ENCODE data around the gene MINDY4.
"Not testable (repeated sequence)": the region's sequence is repeated elsewhere in the genome, so short reads cannot be mapped to it uniquely, and the experiment has no call there.

Gene MINDY4

DNA sequence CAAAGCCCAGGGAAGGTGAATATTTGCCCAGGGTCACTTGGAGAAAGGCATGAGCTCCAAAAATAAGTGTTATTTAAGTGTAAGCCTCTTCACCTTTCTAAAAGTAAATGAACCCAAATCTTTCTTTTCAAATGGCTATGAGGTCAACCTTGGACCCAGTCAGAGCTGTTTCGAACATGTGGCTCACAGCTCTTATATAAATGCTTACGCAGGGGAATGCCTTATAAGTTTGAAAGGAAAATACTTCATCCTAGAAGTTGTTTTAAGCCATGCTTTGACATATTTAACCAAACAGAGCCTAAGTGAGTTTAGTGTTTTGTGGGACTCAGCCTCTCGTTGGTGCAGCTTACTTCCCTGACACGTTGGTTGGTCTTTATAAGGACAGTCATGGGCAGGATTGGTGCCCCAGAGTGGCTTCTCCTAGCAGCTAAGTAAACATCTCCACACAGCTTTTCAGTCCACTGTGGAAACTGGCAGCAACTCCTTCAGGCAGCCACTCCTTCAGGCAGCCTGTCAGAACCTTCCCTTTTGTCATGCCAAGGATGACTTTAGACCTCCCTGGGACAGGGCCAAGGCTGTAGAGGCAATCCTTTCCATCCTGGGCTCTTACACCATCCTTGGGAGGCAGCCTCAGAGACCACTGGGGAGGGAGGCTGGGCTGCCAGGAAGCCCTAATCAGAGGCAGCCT is 43.6 kb downstream of the MINDY4 start:
- H3K27ac Mint-ChIP-seq, result no peak overlapping the region
- peaks cover 5% of the 10 kb centered on the region for H3K4me1 Mint-ChIP-seq
- DNase-seq (ENCODE audit: low spot score in 2 of 2), result no peak
- ATAC-seq (ENCODE audit: low read depth), result no peak
- H3K9me3 Mint-ChIP-seq, result no peaks in the 10 kb centered on the region
- H3K27me3 Mint-ChIP-seq, result no peaks in the 10 kb centered on the region
- no peaks in the 10 kb centered on the region for H3K36me3 Mint-ChIP-seq
- no peak overlapping the region for H3K4me3 Mint-ChIP-seq

DNA sequence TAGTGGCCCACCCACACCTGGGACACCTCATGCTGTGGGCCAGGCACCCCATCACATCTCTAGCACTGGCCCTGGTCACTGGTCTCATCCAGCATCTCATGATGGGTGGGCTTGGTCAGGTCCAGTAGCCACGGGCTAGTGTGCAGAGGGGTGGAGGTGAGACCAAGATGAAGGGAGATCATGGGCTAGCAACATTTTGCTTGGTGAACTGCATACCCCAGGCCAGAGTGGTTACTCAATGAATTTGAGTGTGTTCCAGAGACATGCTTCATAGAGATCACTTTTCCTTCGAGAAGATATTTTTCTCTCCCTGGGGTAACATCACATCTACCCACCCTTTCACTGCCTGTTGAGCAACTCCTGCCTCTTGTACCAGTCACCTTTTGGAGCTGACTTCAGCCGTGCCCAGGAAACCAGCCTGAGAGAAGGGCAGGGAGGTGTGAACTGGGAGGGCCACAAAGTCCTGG is 44.2 kb downstream of the MINDY4 start:
- Mint-ChIP-seq H3K4me1 (peaks cover 5% of the 10 kb centered on the region), H3K36me3 (no peaks in the 10 kb centered on the region), H3K27ac (no peak overlapping the region), H3K9me3 (no peaks in the 10 kb centered on the region), H3K27me3 (no peaks in the 10 kb centered on the region), H3K4me3 (no peak overlapping the region)
- no peak for ATAC-seq (ENCODE audit: low read depth)
- no peak for DNase-seq (ENCODE audit: low spot score in 2 of 2)

GRCh38 chr7:30815951-30816644 is 44.9 kb downstream of the MINDY4 start:
- Mint-ChIP-seq H3K4me1 (peaks cover 5% of the 10 kb centered on the region), H3K4me3 (no peak overlapping the region), H3K9me3 (no peaks in the 10 kb centered on the region), H3K27me3 (no peaks in the 10 kb centered on the region), H3K36me3 (no peaks in the 10 kb centered on the region), H3K27ac (no peak overlapping the region)
- ATAC-seq (ENCODE audit: low read depth) (no peak), DNase-seq (ENCODE audit: low spot score in 2 of 2) (no peak)

GRCh38 chr7:30816645-30817370 is 45.6 kb downstream of the MINDY4 start:
- no peaks in the 10 kb centered on the region for H3K9me3 Mint-ChIP-seq
- H3K4me1 Mint-ChIP-seq, result no peaks in the 10 kb centered on the region
- H3K27me3 Mint-ChIP-seq, result no peaks in the 10 kb centered on the region
- no peak overlapping the region for H3K4me3 Mint-ChIP-seq
- H3K36me3 Mint-ChIP-seq, result no peaks in the 10 kb centered on the region
- no peak for DNase-seq (ENCODE audit: low spot score in 2 of 2)
- no peak for ATAC-seq (ENCODE audit: low read depth)
- no peak overlapping the region for H3K27ac Mint-ChIP-seq

DNA sequence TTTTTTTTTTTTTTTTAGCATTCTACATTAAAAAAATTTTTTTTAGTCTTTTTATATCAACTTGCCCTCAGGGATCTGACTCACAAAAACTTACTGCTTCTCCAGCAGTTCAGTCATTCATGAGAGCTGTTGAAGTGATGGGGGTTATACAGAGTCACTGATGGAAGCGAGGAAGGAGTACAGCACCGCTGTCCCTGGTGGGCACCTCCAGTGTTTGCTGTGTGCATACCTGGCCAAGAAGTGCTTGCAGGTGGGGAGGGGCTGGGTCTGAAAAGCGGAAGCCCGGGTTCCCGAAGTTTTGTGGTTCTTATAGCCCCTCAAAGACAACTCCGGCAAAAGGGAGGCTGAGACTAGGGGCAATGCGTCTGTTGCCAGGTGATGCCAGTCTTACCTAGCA is 46.2 kb downstream of the MINDY4 start:
- ATAC-seq (ENCODE audit: low read depth) (no peak), DNase-seq (ENCODE audit: low spot score in 2 of 2) (no peak)
- no peaks in the 10 kb centered on the region for H3K4me1 Mint-ChIP-seq
- no peak overlapping the region for H3K27ac Mint-ChIP-seq
- H3K9me3 Mint-ChIP-seq, result no peaks in the 10 kb centered on the region
- H3K27me3 Mint-ChIP-seq, result no peaks in the 10 kb centered on the region
- H3K4me3 Mint-ChIP-seq, result no peak overlapping the region
- no peaks in the 10 kb centered on the region for H3K36me3 Mint-ChIP-seq

GRCh38 chr7:30824821-30825720 is 53.9 kb downstream of the MINDY4 start:
- Mint-ChIP-seq H3K27ac (no peak overlapping the region), H3K9me3 (peaks cover 2% of the 10 kb centered on the region), H3K4me1 (no peaks in the 10 kb centered on the region), H3K4me3 (no peak overlapping the region), H3K36me3 (peaks cover 2% of the 10 kb centered on the region), H3K27me3 (peaks cover 3% of the 10 kb centered on the region)
- ATAC-seq (ENCODE audit: low read depth) (no peak), DNase-seq (ENCODE audit: low spot score in 2 of 2) (no peak)

GRCh38 chr7:30826181-30826580 is 55.0 kb downstream of the MINDY4 start:
- Mint-ChIP-seq H3K4me1 (no peaks in the 10 kb centered on the region), H3K4me3 (no peak overlapping the region), H3K9me3 (peaks cover 6% of the 10 kb centered on the region), H3K36me3 (peaks cover 5% of the 10 kb centered on the region), H3K27me3 (peaks cover 3% of the 10 kb centered on the region), H3K27ac (no peak overlapping the region)
- DNase-seq (ENCODE audit: low spot score in 2 of 2) (no peak), ATAC-seq (ENCODE audit: low read depth) (no peak)

GRCh38 chr7:30828591-30828990 is 57.4 kb downstream of the MINDY4 start:
- Mint-ChIP-seq H3K9me3 (peaks cover 15% of the 10 kb centered on the region), H3K27ac (no peak overlapping the region), H3K4me1 (no peaks in the 10 kb centered on the region), H3K36me3 (peaks cover 10% of the 10 kb centered on the region), H3K27me3 (peaks cover 3% of the 10 kb centered on the region), H3K4me3 (no peak overlapping the region)
- ATAC-seq (ENCODE audit: low read depth) (no peak), DNase-seq (ENCODE audit: low spot score in 2 of 2) (no peak)

DNA sequence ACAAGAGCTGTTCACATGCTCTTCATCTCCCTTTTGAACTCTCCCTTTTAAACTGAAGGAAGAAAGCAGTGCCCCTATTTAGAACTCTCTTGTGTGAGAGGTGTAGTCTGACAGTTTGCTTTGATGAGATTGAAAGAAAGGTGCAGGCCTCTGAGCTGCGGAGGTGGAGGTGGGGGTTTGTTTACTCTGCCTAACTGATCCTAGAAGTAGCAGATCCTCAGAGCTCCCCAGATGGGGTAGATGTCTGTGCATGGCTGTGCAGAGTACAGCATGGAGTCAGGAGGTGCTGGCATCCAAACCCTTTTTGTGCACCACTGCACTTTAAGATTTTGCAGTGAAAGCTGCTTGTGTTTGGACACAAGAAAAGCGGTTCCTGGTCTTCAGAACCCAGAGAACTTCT is 58.3 kb downstream of the MINDY4 start:
- H3K36me3 Mint-ChIP-seq, result peaks cover 10% of the 10 kb centered on the region
- H3K27me3 Mint-ChIP-seq, result peaks cover 3% of the 10 kb centered on the region
- ATAC-seq (ENCODE audit: low read depth), result no peak
- H3K4me3 Mint-ChIP-seq, result no peak overlapping the region
- no peak overlapping the region for H3K27ac Mint-ChIP-seq
- H3K9me3 Mint-ChIP-seq, result peaks cover 15% of the 10 kb centered on the region
- DNase-seq (ENCODE audit: low spot score in 2 of 2), result no peak
- H3K4me1 Mint-ChIP-seq, result no peaks in the 10 kb centered on the region

DNA sequence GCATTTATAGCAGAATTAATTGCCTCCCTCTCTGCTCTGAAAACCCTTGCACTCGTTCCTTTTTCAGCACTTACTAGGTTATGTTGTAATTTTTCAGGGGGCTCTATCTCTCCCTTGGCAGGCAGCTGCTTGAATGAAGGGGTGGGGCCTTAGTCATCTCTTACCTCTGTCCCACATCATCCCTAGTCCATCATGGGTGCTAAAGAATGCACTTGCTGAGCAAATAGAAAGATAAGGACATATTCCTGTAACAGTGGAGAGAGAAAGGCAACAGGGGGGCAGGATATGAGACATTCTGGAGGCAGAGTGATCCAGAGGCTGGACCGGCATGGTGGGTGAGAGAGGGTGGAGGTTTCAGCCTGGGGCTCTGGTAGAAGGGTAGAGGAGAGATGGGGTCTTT is 60.0 kb downstream of the MINDY4 start:
- DNase-seq (ENCODE audit: low spot score in 2 of 2) (no peak), ATAC-seq (ENCODE audit: low read depth) (no peak)
- H3K27me3 Mint-ChIP-seq, result peaks cover 2% of the 10 kb centered on the region
- H3K4me1 Mint-ChIP-seq, result no peaks in the 10 kb centered on the region
- H3K36me3 Mint-ChIP-seq, result peaks cover 14% of the 10 kb centered on the region
- no peak overlapping the region for H3K27ac Mint-ChIP-seq
- no peak overlapping the region for H3K4me3 Mint-ChIP-seq
- peaks cover 20% of the 10 kb centered on the region for H3K9me3 Mint-ChIP-seq

DNA sequence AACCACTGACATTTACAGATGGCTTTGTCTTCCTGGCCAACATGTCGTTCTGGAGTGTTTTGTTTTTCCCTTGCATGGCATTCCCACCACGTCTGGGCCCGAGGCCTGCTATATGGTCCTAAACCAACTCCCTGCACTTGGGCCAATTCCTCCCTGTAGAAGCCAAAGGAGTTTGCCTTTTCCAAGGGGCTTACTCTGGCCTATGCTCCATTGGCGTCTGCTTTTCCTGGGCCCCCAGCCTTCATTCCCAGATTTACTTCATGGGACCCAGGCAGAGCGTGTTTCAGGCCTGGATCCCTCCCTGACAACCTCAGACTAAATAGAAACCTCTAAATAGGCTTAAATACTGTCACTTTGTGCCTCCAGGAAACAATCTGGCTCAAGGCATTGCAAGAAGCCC is 60.7 kb downstream of the MINDY4 start:
- Mint-ChIP-seq H3K27ac (no peak overlapping the region), H3K27me3 (no peaks in the 10 kb centered on the region), H3K4me3 (no peak overlapping the region), H3K9me3 (peaks cover 20% of the 10 kb centered on the region), H3K4me1 (no peaks in the 10 kb centered on the region), H3K36me3 (peaks cover 17% of the 10 kb centered on the region)
- DNase-seq (ENCODE audit: low spot score in 2 of 2), result no peak
- no peak for ATAC-seq (ENCODE audit: low read depth)

DNA sequence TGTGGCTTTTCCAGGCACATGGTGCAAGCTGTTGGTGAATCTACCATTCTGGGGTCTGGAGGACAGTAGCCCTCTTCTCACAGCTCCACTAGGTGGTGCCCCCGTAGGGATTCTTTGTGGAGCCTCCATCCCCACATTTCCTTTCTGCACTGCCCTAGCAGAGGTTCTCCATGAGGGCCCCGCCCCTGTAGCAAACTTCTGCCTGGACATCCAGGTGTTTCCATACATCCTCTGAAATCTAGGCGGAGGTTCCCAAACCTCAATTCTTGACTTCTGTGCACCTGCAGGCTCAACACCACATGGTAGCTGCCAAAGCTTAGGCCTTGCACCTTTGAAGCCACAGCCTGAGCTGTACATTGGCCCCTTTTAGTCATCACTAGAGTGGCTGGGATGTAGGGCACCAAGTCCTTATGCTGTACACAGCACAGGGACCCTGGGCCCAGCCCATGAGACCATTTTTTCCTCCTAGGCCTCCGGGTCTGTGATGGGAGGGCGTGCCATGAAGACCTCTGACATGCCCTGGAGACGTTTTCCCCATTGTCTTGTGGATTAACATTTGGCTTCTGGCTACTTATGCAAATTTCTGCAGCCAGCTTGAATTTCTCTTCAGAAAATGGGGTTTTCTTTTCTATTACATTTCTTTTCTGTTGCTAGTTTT is 62.9 kb downstream of the MINDY4 start:
- peaks cover 20% of the 10 kb centered on the region for H3K9me3 Mint-ChIP-seq
- H3K27ac Mint-ChIP-seq; DNase-seq (ENCODE audit: low spot score in 2 of 2); H3K4me1 Mint-ChIP-seq; H3K4me3 Mint-ChIP-seq; ATAC-seq (ENCODE audit: low read depth); H3K27me3 Mint-ChIP-seq: not testable (repeated sequence)
- peaks cover 17% of the 10 kb centered on the region for H3K36me3 Mint-ChIP-seq

DNA sequence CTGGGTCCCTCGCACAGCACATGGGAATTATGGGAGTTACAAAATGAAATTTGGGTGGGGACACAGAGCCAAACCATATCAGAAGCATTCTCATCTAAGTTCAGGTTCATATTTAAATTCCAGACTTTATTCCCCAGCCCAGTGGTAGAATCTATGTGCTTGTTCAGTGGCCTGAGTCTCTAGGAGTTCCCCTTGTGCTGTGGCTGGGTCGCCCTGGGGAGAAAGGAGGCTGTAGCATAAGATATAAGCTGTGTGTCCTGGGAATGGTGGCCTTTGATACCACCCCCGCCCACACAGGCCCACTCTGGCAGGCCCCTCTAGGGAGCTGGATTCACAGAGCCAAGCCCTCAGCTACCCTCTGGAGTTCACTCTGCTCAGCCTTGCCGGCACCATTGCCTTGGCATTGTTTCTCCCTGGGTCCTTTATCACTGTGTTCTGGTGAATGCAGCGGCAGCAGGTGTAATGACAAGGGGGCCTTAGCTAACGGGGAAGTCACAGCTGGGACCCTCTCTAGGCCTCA is 64.2 kb downstream of the MINDY4 start:
- Mint-ChIP-seq H3K27ac (no peak overlapping the region), H3K36me3 (peaks cover 15% of the 10 kb centered on the region), H3K4me1 (no peaks in the 10 kb centered on the region), H3K27me3 (no peaks in the 10 kb centered on the region), H3K4me3 (no peak overlapping the region), H3K9me3 (peaks cover 18% of the 10 kb centered on the region)
- ATAC-seq (ENCODE audit: low read depth) (no peak), DNase-seq (ENCODE audit: low spot score in 2 of 2) (no peak)
